Activated T-cell treated with anti-CD3 and anti-CD28 coated beads, Interleukin-2, amount 50 U/mL, for 1 hour (primary cell): ENCODE measurements around the gene SEMA3C.
"Not testable (repeated sequence)": the region's sequence is repeated elsewhere in the genome, so short reads cannot be mapped to it uniquely, and the experiment has no call there.

Source experiments
- DNase-seq: peaks from one replicate; pipeline ENCODE4 v3.0.0-alpha.2; 2020

The SEMA3C gene

GRCh38 chr7:80918909-80919721 lies at the start of gene SEMA3C:
Gene SEMA3C (minus strand): TSS chr7:80919051. CDS start chr7:80916781, 2,270 bp downstream.
- DNase-seq: no peak

GRCh38 chr7:80968606-80969005 lies 49.8 kb upstream of the SEMA3C start:
- DNase-seq: no peak

DNA sequence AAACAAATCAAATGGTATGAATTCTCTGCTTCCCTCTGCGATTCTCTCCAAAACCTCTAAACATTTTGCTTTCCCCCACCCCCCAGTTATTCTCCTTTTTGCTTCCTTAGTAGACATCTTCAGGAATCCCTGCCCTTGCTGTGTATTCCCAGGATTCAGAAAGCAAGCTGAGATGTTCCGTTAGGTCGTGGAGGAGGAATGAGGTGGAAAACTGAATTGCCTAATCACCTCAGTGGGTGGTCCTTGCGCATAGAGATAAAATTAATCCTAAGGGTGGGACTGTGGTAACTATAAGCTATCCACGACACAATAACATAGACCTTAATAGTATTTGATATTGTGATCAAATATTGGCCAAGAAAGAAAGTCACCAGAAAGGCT lies 49.1 kb upstream of the SEMA3C start:
- no peak for DNase-seq

GRCh38 chr7:80967071-80967916 lies 48.4 kb upstream of the SEMA3C start:
- no peak for DNase-seq

- no peak for DNase-seq
Measured at GRCh38 chr7:80960244-80960795, 41.5 kb upstream of the SEMA3C start.

DNA sequence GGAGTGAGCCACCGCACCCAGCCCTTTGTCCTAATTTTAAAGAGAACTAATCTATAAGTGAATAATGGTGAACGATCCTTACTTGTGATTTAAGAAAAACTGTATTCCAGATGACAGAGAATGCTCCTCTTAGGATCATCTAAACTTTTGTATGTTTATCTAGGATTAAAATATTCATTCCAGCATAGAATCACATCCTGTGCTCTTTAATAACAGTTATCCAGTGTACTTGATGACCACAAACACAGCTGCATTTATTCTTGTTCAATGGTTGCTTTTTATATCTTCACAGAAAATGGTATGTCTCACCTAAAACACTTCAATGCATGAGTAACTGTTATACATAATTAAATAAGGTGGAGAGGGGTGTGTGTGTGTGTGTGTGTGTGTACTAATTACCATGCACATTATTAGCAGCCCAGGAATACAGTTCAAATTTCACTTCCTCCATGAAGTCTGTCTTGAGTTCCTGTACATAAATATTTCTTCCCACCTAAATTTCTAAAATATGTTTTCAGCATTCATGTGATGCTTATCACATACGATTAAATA lies 38.5 kb upstream of the SEMA3C start:
- no peak for DNase-seq

- DNase-seq: no peak
Measured at GRCh38 chr7:80954191-80954590, 35.3 kb upstream of the SEMA3C start.

DNA sequence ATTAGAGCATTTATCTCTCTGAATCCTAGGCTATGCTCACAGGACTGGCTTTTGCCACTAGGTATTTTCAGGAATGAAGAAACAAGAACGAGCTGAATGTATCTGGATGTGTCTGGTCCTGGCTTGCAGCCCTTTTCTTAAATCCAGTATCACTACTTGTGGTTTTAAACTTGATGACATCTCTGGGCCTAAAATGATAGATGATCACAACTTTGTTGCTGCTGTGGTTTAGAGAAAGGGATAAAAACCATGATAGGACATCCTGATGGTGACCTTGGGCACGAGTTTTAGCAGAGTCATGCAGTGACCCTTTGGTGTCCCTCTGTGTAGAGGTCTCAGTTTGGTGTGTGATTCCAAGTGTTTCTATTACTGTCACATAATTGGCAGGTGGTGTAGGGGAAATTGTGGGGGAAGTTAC lies 31.7 kb upstream of the SEMA3C start:
- DNase-seq: no peak

- no peak for DNase-seq
Measured at GRCh38 chr7:80949449-80949848, 30.6 kb upstream of the SEMA3C start.

- DNase-seq: no peak
Measured at GRCh38 chr7:80946858-80947257, 28.0 kb upstream of the SEMA3C start.

DNA sequence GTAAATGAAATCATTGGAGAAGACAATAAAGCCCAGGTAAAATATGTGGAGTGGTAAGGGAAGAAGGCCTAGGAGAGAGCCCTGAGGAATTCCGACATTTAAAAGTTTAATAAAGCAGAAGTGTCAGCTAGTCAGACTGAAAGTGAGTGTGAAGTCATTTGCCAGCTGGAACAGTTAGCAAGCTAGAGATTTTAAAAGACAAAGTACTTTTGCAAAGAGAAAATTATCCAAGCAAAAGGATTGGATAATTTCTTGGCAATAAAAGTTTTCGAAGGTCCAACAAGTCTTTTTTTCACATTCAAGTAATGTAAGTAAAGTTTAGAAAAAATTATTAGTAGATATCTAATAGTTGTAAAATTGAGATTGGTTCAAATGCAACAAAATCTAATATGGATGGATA lies 27.1 kb upstream of the SEMA3C start:
- no peak for DNase-seq

- no peak for DNase-seq
Measured at GRCh38 chr7:80943342-80943741, 24.5 kb upstream of the SEMA3C start.

DNA sequence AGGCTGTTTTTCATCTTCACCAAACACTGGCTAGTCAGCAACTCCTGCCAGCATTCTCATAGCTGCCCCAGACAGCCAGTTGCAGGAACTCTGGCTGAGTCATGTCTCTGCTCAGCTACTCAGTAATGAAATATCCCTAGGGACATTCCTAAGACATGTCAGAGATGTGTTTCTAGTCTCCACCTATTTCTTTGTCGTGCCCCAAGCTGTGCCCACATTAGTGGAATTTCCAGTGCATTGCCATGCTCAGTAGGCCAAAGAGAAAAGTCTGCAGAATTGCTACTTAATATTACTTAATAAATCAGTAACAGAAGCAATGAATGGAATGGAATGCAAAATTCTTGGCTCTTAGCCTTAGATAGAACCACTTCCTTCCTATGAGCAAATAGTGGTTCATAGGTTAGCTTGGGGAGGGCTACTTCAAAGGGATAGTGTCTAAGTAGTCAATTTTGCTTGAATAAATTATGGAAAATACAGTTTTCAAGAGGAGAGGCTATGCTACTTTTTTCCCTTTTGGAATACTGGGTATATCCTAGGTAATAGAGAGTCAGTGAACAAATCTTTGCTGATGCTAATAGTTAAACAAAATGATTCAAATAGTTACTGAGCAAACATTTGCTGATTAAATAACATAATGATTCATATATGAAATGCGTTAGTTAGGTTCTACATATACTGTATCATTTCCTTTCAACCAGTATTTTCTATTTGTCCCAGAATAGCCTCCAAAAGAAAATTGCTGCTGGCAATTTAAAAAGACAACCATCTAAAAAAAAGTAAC lies 23.6 kb upstream of the SEMA3C start:
- no peak for DNase-seq

DNA sequence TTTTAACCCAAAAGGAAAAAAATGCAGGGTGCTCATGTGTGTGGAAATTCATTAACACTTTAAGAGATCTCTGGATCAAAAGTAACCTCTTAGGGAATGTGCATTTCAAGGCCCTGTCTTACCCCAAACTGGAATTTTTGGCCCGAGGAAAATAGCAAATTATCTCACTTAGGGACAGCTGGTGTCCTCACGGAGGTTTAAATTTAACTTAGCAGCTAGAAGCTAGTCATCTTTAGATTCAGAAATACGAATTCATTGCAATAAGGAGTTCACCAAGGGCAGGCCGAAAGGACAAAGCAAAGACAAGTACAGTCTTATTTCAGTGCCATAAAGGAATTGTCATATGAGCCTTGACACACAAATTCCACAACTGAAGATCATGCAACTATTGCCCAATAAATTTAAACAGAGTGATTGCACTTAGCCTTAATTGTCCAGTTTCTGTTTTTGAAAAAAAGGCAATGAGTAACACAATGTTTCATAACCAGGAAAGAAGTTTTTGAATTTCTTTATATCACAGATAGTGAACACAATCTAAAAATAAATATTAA lies 22.4 kb upstream of the SEMA3C start:
- DNase-seq: no peak

GRCh38 chr7:80940539-80941207 lies 21.8 kb upstream of the SEMA3C start:
- DNase-seq: no peak

GRCh38 chr7:80937336-80937735 lies 18.5 kb upstream of the SEMA3C start:
- DNase-seq: no peak

- no peak for DNase-seq
Measured at GRCh38 chr7:80935991-80936780, 17.3 kb upstream of the SEMA3C start.

- DNase-seq: no peak
Measured at GRCh38 chr7:80934321-80934720, 15.5 kb upstream of the SEMA3C start.

- DNase-seq: no peak
Measured at GRCh38 chr7:80932536-80932935, 13.7 kb upstream of the SEMA3C start.

- no peak for DNase-seq
Measured at GRCh38 chr7:80929619-80930018, 10.8 kb upstream of the SEMA3C start.

- DNase-seq: not testable (repeated sequence)
Measured at GRCh38 chr7:80926955-80927354, 8.1 kb upstream of the SEMA3C start.
